Esophagus (tissue), 2 donors: Measurements from ENCODE around the gene NHEJ1. TPM values are rescaled to one million over a fixed set of nuclear protein-coding genes. Genes with fewer than 3 reads are reported as not detected.

Experiments used
- H3K27ac ChIP-seq, 2 donors: one replicate each; pipeline ENCODE4 v1.5.1; 2013; ENCODE audit warnings: low read depth in 2 of 2, mild to moderate bottlenecking in 2 of 2, inconsistent platforms in 1 of 2, low read length in 1 of 2, moderate library complexity in 1 of 2
- H3K27me3 ChIP-seq, 2 donors: one replicate each; pipeline ENCODE4 v1.6.1; 2013; ENCODE audit warnings: low read length in 2 of 2, control low read depth in 1 of 2, mild to moderate bottlenecking in 1 of 2; ENCODE audit not compliant: insufficient read depth in 2 of 2, control insufficient read depth in 1 of 2
- H3K36me3 ChIP-seq, 2 donors: one replicate each; pipeline ENCODE4 v1.6.1; 2013; ENCODE audit warnings: low read length in 1 of 2; ENCODE audit not compliant: control insufficient read depth in 2 of 2, insufficient read depth in 2 of 2
- H3K4me1 ChIP-seq, 2 donors: one replicate each; pipeline ENCODE4 v1.6.1; 2013; ENCODE audit warnings: low read length in 1 of 2; ENCODE audit not compliant: control insufficient read depth in 2 of 2, insufficient read depth in 2 of 2
- H3K4me3 ChIP-seq, 2 donors: one replicate each; pipeline ENCODE4 v1.5.1; 2013; ENCODE audit warnings: low read length in 2 of 2, mild to moderate bottlenecking in 2 of 2, low read depth in 1 of 2, moderate library complexity in 1 of 2
- H3K9me3 ChIP-seq, 2 donors: one replicate each; pipeline ENCODE4 v1.6.1; 2013; ENCODE audit warnings: mild to moderate bottlenecking in 2 of 2, low read depth in 1 of 2, low read length in 1 of 2, moderate library complexity in 1 of 2; ENCODE audit not compliant: control insufficient read depth in 2 of 2, insufficient read depth in 1 of 2
- WGBS, 2 donors: extraction: QIAGEN DNeasy Blood & Tissue Kit; methylation state at CpG; one replicate each; pipeline ENCODE4 v1.1.7; 2013; 5-methylcytosine and 5-hydroxymethylcytosine counted together
- polyA plus RNA-seq, 2 donors: library from polyadenylated mRNA; stranded (reverse); fragments of 200-250 nt; gene quantifications; one replicate each; pipeline ENCODE4 v1.2.3, GENCODE V29; 2013
- donor health status: healthy with polysubstance abuse.
- donor health status: Bipolar disorder and iron deficiency.

NHEJ1 gene
- polyA plus RNA-seq, 2 donors: 4.4 to 5.9 TPM

DNA sequence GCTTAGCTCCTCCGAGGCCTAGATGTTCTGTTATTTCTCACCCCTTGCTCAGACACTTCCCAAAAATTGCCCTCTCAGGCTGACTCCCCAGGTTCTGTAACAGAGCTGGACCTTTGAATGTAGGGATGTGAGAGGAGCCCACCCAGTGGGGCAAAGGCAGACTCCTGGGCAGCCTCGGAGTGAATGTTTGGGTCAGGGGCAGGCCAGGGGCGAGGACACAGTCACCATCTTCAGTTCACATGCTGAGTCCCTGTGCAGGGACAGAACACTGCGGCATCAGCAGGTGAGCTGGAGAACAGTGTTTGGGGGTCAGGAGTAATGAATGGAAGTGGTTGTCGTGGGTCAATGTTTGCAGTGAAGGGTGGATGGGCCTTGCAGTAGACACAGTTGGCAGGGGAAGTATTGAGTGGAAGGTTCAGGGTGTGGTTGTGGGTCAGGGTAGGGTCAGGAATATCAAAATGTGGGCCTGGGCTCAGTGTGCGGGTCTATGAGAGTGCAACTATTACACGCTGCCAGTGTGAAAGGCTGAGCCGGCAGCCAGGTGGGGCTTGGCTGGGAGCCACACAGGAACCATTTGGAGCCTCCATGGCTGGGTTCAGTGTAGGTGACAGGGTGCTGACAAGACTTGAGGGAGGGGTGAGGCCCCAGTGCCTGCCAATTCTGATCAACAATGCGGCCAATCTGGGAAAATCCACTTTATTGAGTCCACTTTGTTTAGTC lies 104.3 kb downstream of the NHEJ1 start:
- WGBS, 2 donors: 66 to 68% methylated on average over 9 of the region's 9 CpGs
- H3K4me3 ChIP-seq: no peak overlapping the region
- H3K27me3 ChIP-seq: peaks cover 4 to 30% of the 10 kb centered on the region in 2 donors
- H3K27ac ChIP-seq: no peak overlapping the region
- peaks cover 5 to 23% of the 10 kb centered on the region in 2 donors for H3K4me1 ChIP-seq
- H3K9me3 ChIP-seq: no peaks in the 10 kb centered on the region
- H3K36me3 ChIP-seq: no peaks in the 10 kb centered on the region

DNA sequence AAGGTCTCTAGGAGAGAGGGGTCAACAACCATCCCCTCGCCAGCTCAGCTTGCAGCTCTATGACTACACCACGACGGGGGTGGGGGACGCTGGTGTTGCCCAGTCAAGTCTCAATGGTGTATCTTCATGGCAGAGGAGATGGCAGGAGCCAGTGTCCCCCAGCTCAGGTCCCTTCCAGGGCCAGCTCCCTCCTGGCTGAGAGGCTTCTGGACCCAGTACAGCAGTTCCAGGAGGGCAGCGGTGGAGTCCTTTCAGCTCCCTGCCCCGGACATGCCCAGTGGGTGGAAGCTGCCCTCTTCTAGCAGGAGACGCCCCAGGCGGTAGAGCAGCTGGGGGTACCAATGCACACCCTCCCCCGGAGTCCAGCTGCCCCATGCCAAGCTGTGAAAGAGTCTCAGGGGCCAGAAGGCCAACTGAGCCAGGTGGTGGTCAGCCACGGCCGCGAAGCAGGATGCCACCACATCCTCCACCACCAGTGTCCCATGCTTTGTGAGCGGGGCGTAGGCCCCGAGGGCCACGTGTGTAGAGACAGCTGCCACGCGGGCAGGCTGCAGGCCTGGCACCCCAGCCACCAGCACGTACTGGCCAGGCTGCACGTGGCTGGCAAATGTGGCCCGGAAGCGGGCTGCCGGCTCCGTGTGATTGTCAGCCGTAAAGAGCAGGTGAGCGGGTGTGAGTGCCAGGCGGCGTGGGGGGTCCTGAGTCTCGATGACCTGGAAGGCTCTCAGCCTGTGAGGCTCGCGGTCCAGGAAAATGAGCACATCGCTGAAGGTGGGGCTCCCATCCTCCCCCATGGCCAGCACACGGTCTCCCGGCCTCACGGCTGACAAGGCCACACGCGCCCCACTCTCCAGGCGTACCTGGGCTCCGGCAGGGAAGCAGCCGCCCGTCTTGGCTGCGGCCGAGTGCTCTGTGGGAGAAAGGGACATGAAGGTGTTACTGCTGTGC lies 105.4 kb downstream of the NHEJ1 start:
- Histone ChIP-seq H3K4me1 (peaks cover 2 to 15% of the 10 kb centered on the region in 2 donors), H3K36me3 (no peaks in the 10 kb centered on the region), H3K4me3 (no peak overlapping the region), H3K9me3 (no peaks in the 10 kb centered on the region), H3K27me3 (peaks cover 0 to 19% of the 10 kb centered on the region in 2 donors), H3K27ac (no peak overlapping the region)
- WGBS, 2 donors: 86 to 91% methylated on average over 43 of the region's 43 CpGs

DNA sequence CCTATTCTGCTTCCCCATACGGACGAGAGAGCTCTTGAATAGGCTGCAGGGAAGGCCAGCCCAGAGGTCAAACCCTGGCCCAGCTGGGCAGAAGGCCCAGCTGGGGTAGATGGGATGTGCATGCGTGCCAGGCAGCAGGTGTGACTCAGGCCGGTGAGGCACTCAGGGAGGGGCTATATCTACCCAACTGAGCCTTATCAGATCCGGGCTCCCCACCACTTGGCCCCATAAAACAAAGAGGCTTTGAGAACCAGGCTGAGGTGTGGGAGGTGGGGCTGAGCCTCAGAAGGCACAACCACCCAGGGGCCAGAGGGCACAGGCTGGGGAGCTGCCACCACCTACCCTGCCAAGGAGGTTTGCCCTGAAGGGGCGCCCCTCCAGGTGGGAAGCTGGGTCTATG lies 111.3 kb downstream of the NHEJ1 start:
- no peaks in the 10 kb centered on the region for H3K36me3 ChIP-seq
- H3K4me3 ChIP-seq: no peak overlapping the region
- WGBS, 2 donors: 59 to 73% methylated on average over 6 of the region's 6 CpGs
- H3K27ac ChIP-seq: no peak overlapping the region
- H3K4me1 ChIP-seq: no peaks in the 10 kb centered on the region
- no peaks in the 10 kb centered on the region for H3K27me3 ChIP-seq
- no peaks in the 10 kb centered on the region for H3K9me3 ChIP-seq

DNA sequence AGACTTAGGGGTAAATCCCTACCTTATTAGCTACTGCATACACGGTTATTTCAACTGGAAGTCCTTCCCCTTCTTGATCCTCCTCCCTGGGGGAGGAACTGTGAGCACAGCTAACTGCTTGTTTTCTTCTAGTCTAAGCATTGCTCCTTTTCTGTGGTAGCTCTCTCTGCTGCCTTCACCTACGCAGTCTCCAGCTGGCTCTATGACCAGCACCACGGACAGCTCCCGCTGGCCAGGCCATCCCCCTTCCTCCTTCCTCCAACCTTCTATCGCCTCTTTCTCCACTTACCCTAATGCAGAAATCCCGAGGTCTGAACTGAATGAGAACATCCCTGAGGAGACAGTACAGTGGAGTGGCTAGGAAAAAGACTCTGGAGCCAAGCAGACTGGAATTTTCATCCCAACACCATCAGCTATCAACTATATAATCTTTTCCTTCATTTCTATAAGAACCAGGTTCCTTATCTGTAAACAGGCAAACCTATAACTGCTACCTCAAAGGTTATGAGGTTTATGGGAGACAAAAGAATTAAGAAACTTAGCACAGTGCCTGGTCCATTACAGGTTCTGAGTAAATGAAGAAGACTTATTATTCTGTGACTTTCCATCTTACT lies 114.6 kb downstream of the NHEJ1 start:
- WGBS, 2 donors: 2 to 10% methylated on average over 6 of the region's 6 CpGs
- H3K27ac ChIP-seq: no peak overlapping the region
- H3K36me3 ChIP-seq: no peaks in the 10 kb centered on the region
- no peak overlapping the region for H3K4me3 ChIP-seq
- H3K27me3 ChIP-seq: peaks cover 0 to 5% of the 10 kb centered on the region in 2 donors
- H3K4me1 ChIP-seq: no peaks in the 10 kb centered on the region
- peaks cover 0 to 3% of the 10 kb centered on the region in 2 donors for H3K9me3 ChIP-seq

DNA sequence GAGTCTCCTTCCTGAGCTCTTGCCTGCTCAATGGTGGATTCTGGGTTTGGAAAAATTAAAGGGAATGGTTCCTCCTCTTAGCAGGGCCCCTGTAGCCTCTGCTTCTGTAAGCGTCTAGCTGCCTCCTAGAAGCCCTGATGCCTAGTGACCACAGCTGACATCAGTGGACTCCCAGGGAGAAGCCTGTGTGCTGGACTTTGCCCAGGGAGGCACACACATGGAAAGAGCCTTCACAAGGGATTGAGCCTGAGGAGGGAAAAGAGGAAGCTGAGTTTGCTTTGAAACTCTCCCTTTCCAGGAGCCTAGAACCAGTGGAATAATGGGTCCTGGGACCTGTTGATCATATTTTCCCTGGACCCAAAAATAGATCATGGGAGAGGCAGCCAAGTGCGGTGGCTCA lies 117.9 kb downstream of the NHEJ1 start:
- no peak overlapping the region for H3K4me3 ChIP-seq
- no peaks in the 10 kb centered on the region for H3K4me1 ChIP-seq
- H3K9me3 ChIP-seq: peaks cover 0 to 3% of the 10 kb centered on the region in 2 donors
- peaks cover 0 to 5% of the 10 kb centered on the region in 2 donors for H3K27me3 ChIP-seq
- no peaks in the 10 kb centered on the region for H3K36me3 ChIP-seq
- WGBS, 2 donors: 61 to 82% methylated on average over 2 of the region's 2 CpGs
- H3K27ac ChIP-seq: no peak overlapping the region

DNA sequence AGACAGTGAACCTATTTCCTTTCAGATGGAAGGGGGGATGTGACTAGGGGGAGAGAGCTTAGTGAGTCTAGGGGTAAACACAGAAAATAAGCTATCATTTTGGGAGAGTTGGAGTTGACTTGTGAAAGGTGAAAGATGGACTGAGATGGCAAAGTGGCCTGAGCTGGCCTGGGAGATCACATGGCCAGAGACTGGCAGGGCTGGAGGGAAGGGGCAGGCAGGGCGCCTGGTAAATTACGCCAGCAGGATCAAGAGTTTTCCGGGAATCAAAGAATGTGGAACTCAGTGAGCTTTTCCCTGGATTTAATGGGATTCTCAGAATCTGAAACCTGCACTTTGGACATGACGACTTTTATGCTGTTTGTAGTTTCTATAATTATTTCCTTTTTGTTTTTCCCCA lies 118.5 kb downstream of the NHEJ1 start:
- Histone ChIP-seq H3K36me3 (no peaks in the 10 kb centered on the region), H3K27me3 (peaks cover 0 to 5% of the 10 kb centered on the region in 2 donors)

DNA sequence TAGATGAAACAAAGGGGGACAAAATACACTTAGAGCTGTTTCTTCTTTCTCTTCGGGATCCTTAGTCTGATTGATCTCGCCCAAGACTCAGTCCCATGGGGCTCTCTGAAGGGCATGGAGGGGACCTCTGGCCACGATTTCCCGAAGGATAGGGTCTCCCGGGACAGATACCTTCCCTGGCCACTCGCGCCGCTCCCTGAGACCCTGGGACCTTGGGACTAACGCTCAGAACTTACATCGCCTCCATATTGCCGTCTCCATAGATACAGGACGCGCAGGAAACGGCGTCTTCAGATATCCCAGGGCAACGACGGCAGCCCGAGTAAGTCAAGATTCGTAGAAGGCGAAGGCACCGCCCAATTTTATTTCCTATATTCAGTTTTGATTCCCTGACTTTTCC lies 119.4 kb downstream of the NHEJ1 start, which contains the start of gene CFAP65:
Gene CFAP65 (minus strand): TSS at position 265 of the 400 bp plus-strand sequence. CDS start 2,468 bp downstream, outside the sequence.
- Histone ChIP-seq H3K4me3 (peak within 1 kb of the TSS in 1 of 2 donors; percentile 27), H3K9me3 (peaks cover 0 to 3% of the 10 kb centered on the region in 2 donors), H3K27me3 (peaks cover 0 to 5% of the 10 kb centered on the region in 2 donors), H3K36me3 (no peaks in the 10 kb centered on the region), H3K27ac (no peak within 1 kb of the TSS), H3K4me1 (no peaks in the 10 kb centered on the region)
- 2 to 3% methylated on average over 21 of the region's 21 CpGs for WGBS, 2 donors

More for the DNA sequence above, 118.5 kb downstream of the NHEJ1 start:
- no peak overlapping the region for H3K4me3 ChIP-seq
- WGBS, 2 donors: 78 to 81% methylated on average over 4 of the region's 4 CpGs
- H3K9me3 ChIP-seq: peaks cover 0 to 3% of the 10 kb centered on the region in 2 donors
- H3K27ac ChIP-seq: no peak overlapping the region
- H3K4me1 ChIP-seq: no peaks in the 10 kb centered on the region

DNA sequence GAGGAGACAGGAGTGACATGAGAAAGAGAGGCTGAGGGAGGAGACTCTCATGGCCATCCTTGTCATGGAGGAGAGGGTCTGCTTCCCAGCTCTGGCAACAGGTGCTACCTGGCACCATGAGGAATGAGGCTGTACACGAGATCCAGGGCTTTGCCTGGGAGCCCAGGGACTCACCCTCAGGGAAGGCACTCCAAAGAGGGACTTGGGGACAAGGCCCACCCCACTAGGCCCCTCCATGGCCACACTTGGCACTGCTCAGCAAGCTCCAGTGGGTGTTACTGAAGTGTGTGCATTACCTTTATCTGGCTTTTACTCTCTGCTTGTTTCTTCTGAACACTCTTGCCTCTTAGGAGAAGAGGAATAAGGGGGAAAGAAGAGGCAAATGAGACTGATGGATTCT lies 122.0 kb downstream of the NHEJ1 start:
- H3K9me3 ChIP-seq: peaks cover 0 to 3% of the 10 kb centered on the region in 2 donors
- WGBS, 2 donors: 0 to 22% methylated on average over 1 of the region's 1 CpG
- peaks cover 0 to 5% of the 10 kb centered on the region in 2 donors for H3K27me3 ChIP-seq
- H3K36me3 ChIP-seq: no peaks in the 10 kb centered on the region
- no peak overlapping the region for H3K4me3 ChIP-seq
- H3K27ac ChIP-seq: no peak overlapping the region
- H3K4me1 ChIP-seq: no peaks in the 10 kb centered on the region

DNA sequence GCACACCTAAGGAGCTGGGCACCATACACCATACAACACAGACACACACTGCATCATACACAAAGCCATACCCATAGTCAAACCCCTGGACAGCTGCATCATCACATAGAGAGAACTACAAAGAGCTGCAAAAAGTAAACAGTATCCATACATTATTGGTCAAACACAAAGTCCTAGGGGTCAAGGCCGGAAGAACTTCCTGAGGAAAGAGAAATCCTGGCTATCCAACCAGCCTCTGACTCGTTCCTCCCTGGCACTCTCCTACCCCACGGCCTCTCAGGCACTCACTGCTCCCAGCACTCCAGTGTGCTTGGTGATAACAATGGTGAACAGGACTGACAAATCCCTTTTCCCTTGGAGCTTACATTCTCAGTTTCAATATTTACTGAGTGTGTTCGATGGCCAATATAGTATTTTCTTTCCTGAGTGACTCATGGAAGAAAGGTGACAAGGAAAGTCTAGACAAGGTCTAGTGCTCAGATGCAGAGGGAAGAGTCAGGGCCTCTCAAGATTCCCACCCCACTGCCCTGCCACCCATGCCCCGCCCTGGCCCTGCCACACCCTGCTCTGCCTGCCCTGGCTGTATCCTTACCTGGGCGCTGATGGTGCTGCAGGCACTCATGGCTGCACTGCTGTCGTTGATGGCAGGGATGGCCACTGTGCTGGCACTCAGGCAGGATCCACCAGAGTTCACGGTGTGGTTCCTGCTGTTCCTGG lies 122.7 kb downstream of the NHEJ1 start:
- Histone ChIP-seq H3K36me3 (no peaks in the 10 kb centered on the region), H3K9me3 (peaks cover 0 to 3% of the 10 kb centered on the region in 2 donors), H3K4me3 (no peak overlapping the region), H3K27ac (no peak overlapping the region), H3K4me1 (no peaks in the 10 kb centered on the region), H3K27me3 (peaks cover 0 to 5% of the 10 kb centered on the region in 2 donors)
- 41 to 47% methylated on average over 8 of the region's 8 CpGs for WGBS, 2 donors
